ENCODE data around the gene HIGD2B.
"Not testable (repeated sequence)": the region's sequence is repeated elsewhere in the genome, so short reads cannot be mapped to it uniquely, and the experiment has no call there.

Gene HIGD2B, protein sequence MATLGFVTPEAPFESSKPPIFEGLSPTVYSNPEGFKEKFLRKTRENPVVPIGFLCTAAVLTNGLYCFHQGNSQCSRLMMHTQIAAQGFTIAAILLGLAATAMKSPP
- 0 to 0.24 reads per million in 2 donors for total RNA-seq

DNA sequence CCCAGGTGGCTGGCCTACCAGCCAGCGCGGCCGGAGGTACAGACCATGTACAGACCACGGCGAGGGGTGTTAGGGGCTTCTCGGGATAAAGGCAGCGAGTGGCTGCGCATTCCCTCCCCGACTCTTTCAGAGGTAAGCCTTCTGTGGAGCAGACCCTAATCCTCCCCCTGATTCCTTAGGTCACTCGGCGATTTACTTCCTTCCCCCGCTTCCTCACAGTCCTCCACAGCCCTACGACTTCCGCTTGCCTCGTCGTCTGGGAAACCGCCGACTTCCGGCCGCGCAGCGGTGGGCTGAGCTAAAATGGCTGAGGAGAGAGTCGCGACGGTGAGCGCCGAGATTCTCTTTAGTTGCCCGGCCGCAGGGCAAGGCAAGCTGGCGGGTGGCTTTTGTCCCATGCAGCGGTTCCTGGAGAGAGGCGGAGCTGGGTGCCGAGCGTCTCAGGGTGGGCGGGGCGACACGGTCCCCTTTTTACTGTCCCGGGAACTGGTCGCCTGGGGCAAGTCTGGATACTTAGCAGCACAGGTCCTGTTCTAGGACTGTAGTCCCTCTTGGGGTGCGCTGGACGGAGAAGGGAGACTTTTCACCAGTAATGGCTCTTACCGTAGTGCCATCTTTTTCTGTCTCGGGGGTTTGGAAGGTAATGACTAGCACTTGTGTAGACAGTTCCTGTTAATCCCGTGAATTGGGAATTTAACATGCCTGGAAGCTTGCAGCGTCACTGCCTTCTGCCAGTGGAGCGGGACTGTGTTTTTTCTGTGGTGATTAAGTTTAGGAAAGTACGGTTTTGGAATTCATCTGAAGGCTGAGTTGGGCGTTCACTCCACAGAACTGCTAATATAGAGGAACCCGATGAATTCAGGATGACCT lies at the start of gene HIGD2B, which contains the start of gene BBS4:
Gene HIGD2B, minus strand, starts transcription at position 258 of the 870 bp plus-strand sequence. CDS start 9,808 bp downstream, outside the sequence.
Gene BBS4, plus strand, starts transcription at position 283 of the 870 bp plus-strand sequence. Its CDS starts 21 bp downstream, at position 304.
- DNase-seq = peak; percentile 71

DNA sequence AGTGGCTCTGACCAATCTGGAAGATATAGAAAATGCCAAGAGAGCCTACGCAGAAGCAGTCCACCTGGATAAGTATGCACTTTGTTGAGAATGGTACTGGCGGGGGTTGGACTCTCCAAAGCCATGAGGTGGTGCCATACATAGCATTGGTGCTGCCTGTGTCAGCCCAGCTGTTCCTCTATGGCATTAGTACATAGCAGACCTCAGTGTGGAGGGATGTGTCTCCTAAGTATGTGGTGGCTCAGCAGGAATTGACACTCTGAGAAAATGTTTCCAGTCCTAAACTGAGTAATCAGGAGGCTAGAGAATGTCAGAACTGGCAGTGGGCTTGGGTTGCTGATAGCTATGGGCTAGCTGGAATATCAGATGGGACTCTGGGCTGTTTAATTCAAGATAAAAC lies 49.1 kb upstream of the HIGD2B start:
- DNase-seq = no peak

DNA sequence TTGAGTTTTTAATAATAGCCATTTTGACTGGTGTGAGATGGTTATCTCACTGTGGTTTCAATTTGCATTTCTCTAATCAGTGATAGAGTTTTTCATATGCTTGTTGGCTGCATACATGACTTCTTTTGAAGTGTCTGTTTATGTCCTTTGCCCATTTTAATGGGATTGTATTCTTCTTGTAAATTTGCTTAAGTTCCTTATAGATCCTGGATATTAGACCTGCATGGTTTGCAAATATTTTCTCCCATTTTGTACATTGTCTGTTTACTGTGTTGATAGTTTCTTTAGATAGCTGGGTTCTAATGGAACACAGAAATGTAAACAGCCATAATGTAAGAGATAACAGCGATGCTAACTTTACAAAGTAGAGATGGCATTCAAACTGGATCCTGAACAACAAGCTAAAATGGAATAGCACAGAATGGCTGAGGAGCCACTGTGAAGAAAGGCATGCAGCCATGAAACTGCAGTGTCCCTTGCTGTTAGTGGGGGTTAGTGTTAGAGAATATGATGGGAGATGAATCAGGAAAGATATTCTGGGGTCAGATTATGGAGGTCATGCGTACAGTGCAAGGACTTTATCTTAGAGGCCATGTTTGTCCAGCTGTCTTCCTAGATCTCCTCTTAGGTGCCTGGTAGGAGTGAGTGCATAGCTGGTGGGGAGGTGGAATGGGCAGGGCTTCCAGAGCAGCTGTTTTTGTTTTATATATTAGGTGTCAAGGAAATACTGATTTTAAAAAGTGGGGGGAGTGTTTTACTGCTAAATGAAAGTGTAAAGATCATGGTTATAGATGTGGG lies 48.2 kb upstream of the HIGD2B start:
- DNase-seq = no peak

DNA sequence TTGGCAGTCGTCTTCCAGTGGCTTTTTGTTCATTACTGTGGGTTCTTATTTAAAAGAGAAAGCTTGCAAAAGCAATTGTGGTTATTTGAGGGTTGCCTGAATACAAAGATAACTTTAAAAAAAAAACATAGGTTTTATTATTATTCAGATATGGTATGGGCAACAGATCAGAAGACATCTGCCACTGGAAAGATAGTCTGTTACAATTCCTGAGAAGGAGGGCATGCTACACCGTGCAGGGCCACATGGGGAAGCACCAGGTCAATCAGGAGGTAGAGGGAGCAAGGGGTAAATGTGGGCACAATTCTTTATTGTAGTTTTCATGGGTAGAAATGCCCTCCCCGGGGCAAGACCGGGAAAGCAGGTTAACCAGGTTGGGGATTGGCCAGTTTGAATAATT lies 46.5 kb upstream of the HIGD2B start:
- no peak for DNase-seq

DNA sequence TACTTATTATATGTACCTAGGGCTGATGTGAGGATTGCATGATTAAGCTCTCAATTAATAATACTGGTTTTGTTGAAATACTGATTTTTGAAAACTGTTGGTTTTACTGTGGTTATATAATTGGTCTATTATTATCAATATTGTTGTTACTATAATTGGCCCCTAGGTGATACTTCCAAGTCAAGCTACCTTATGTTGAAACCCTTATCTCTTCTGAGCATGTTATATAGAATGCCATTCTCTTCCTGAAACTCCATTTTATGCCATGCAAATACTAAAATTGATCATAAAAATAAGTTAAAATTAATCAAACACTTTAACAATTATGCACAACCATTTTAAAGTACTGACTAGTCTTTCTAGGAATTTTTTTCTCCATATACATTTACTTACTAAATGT lies 46.1 kb upstream of the HIGD2B start:
- DNase-seq = no peak

DNA sequence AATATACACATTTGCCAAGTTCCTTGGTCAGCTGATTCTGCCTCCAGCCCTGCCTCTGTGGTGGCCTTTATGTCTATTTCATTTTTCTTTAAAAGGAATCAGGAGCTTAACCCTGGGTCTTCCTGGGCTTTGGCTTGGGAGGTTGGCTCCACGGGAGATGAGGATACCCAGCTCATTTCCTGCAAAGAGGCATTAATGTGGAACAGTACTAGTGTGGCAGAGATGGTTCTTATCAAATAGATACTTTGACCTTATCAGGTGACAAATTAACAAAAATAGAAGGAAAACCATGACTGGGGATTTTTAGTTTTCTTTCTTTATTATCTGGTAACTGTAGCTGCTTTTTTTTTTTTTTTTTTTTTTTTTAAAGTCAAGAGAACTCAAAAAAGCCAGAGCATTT lies 42.8 kb upstream of the HIGD2B start:
- no peak for DNase-seq

DNA sequence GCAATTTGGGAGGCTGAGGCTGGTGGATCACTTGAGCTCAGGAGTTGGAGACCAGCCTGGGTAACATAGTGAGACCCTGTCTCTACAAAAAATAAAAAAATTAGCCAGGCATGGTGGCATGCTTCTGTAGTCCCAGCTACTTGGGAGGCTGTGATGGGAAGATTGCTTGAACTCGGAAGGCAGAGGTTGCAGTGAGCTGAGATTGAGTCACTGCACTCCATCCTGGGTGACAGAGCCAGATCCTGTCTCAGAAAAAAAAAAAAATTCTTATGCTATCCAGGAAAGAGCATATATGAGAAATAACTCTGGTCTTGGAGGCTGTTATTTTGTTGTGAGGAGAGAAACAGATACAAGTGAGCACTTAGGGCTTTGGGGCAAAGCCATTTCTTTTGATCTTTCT lies 42.3 kb upstream of the HIGD2B start:
- DNase-seq = not testable (repeated sequence)

DNA sequence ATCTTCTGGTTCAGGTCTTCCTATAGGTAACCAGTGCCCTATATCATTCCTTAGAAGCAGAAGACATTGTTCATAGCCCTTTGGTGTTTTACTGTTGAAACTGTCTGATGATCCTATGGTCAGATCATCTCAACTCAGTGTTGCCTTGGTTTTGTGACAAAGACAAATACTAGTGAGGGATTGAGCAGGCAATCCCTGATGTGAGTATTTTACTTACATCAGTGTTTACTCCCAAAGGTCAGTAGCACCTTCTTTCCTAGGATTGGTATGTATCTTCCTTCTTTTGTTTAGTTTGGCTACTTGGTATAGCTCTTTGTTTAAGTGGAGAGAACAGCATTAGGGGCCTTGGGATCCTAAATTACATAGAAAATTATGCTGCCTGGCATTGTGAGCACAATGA lies 41.2 kb upstream of the HIGD2B start:
- no peak for DNase-seq

DNA sequence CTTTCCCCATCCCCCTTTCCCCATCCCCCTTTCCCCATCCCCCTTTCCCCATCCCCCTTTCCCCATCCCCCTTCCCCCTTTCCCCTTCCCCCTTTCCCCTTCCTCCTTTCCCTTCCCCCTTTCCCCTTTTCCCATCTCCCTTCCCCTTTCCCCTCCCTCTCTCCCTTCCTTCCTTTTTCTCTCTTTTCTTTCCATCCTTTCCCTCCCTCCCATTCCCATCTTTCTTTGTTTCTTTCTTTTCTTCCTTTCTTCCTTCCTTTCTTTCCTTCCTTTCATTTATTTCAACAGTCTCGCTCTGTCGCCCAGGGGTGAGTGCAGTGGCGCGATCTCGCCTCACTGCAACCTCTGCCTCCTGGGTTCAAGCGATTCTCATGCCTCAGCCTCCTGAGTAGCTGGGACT lies 39.9 kb upstream of the HIGD2B start:
- DNase-seq = not testable (repeated sequence)

DNA sequence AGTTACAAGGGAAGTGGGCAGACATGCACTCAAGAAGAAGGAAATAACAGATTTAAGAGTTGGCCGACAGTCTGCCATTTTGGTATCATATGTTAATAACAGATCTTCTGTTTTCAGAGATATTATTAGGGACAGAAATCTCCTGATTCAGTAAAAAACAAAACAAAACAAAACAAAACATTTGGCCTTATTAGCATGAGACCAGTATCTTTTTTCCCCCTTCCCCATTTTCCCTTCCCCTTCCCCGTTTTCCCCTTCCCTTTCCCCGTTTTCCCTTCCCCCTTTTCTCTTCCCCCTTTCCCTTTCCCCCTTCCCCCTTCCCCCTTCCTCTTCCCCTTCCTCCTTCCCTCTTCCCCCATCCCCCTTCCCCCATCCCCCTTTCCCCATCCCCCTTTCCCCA lies 39.5 kb upstream of the HIGD2B start:
- no peak for DNase-seq

DNA sequence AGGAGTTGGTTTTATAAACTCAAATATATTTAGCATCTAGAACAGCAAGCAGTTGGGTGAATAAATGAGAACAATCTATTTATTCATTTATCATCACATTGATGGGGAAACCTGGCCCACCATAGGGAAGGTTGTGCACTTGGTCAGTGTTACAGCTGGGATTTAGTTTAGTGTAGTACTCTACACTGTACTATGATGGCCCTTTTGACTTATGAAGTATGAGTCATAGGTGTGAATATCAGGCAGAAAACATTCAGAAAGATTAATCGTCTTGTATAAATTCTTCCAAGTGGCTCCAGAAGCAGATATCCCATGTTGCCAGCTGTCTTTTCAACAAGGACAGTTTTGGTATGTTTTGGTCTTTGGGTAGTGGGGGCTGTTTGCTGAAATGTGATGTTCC lies 38.0 kb upstream of the HIGD2B start:
- DNase-seq = no peak

DNA sequence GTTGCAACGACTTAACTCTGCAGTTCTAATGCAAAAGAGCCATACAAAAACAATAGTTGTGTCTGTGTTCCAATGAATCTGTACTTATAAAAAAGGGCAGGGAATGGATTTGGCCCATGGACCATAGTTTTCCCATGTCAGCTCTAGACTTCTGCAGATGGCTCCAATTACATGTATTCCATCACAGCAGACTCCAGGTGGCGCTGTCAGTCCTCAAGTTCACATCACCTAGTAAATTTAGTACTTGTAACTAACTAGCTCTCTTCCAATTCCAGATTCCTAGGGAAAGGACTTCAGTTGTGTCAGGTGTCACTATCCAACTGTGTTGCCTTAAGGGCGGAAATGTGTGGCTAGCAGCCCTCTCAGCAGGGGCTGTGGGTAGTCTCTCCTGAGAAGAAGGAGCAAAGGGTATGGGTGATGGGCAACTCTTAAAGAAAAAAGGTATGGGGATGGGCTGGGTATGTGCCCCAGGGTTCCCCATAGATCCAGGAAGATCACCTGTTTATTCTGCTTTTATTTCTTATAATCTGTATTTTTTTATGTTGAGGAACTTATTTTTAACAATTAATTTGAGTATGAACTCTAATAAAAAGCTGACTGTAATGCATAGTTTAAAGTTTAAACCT lies 36.2 kb upstream of the HIGD2B start:
- peak; percentile 57 for DNase-seq

DNA sequence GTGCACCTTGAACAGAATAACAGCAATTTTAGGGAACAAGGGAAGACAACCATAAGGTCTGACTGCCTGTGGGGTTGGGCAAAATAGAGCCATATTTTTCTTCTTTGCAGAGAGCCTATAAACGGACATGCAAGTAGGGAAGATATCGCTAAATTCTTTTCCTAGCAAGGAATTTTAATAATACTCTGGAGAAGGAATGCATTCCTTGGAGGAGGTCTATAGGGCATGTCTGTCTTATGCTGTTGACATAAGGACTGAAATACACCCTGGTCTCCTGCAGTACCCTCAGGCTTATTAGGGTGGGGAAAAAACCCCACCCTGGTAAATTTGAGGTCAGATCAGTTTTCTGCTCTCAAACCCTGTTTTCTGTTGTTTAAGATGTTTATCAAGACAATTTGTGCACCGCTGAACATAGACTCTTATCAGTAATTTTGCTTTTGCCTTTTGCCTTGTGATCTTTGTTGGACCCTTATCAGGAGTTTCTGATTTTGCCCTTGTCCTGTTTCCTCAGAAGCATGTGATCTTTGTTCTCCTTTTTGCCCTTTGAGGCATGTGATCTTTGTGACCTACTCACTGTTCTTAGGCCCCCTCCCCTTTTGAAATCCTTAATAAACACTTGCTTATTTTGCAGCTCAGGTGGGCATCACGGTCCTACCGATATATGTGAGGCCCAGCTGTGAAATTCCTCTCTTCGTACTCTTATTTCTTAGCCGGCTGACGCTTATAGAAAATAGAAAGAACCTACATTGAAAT lies 22.7 kb upstream of the HIGD2B start:
- DNase-seq = not testable (repeated sequence)

DNA sequence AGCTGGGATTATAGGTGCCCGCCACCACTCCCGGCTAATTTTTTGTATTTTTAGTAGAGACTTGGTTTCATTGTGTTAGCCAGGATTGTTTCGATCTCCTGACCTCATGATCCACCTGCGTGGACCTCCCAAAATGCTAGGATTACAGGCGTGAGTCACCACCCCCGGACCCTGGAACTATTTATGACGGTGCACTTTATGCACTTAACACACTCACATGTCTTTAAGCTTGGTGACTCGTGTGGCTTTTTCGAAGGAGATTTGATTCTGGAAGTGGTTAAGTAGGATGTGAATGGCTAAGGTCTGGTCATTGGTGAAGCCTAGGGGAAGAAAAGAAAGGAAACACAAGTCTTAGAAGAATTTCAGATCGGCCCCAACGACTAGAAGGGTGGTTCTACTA lies 20.3 kb upstream of the HIGD2B start:
- no peak for DNase-seq

DNA sequence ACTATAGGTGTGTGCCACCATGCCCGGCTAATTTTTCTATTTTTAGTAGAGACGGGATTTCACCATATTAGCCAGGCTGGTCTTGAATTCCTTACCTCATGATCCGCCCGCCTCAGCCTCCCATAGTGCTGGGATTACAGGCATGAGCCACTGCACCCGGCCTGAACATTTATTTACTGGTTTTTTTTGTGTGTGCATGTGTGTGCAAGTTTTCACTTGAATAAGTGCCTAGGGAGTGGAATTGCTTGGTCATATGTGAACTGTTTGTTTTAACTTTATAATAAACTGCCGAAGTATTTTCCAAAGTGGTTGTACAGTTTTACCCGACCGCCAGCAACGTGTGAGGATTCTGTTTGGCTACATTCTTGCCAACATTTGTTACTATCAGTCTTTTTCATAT lies 14.1 kb upstream of the HIGD2B start:
- no peak for DNase-seq

DNA sequence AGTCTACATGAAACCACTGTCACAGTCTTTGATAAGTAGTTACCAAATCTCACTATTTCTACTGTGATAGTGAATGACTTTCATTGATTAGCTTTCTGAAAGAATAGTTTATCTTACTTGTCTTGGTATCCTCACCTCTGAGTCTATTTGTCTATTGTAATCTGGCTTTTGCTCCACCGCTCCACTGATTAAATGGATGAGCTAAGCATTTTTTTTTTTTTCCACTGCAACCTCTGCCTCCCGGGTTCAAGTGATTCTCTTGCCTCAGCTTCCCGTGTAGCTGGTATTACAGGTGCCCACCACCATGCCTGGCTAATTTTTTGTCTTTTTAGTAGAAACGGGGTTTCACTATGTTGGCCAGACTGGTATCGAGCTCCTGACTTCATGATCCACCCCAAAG lies 13.0 kb upstream of the HIGD2B start:
- DNase-seq = no peak

DNA sequence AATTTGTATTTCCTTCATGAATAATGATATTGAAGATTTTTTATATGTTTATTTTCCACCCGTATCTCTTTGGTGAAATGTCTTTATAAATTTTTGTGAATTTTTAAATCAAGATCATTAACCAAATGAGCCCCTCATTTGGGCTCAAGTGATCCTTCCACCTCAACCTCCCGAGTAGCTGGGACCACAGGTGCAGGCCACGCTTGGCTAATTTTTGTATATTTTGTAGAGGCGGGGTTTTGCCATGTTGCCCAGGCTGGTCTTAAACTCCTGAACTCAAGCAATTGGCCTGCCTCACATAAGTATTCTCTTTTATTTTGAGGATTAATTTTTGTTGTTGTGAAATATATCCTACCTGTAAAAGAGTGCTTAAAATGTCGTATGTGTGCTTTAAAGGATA lies 5.0 kb upstream of the HIGD2B start:
- DNase-seq = no peak

DNA sequence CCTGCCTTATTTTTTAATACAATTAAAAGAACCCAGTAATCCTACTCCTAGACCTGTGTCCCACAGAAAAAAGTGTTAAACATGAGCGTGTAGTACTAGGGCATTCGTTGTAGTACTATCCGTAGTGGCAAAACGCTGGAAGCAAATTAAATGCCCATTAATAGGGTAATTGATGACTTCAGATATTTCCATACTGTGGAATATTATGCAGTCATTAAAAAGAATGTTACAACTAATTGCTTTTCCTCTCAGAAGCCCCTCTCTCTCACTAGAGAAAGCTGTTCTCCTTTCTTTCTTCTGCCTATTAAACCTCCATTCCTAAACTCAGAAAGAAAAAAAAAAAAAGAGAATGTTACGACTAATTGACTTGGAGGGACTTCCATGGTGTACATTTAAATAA lies 2.7 kb upstream of the HIGD2B start:
- no peak for DNase-seq

DNA sequence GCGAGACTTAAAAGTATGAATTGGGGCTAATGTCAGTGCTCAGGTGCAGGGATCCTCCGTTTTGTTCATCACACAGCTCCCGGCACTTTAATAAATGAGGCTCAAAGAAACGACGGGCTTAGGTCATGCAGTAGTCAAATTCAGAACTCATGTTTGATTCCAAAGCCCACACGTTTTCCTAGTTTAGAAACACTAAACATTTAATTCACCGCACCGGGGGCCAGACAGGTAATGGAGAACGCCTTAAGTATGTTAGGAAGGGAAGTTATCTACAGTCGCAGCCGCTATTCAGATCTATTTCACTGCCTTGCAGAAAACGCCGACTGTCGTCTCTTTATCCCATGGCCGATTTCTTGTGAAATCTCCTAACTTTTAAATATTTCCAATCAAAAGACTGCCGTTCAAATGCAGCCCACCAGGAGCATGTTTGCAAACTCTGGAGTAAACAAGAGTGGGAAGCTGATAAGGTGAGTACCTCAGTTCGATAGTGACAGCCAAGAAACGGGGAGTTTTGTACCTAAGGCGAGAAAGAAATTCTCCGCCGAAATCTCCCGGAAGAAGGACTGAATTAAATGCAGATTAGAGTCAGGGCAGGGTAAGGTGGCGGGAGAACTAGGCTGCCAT lies 569 bp downstream of the HIGD2B start:
- no peak for DNase-seq

DNA sequence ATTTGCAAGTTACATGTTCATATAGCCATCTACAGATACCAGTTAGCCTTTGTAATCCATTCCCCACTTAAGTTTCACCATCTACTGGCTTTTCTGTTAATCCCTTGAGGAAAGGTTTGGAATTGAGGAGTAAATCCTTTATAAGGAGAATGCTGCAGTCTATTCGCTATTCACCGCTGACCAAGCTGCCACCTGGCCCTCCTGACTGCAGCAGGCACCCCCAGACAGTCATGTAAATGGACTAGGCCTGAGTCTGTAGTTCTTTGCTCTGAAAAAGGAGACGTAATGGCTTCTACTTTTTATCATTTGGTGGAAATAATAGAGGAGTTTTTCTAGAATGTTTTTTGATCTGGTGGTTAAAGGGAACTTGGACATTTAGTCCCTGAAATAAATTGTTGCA lies 3.2 kb downstream of the HIGD2B start:
- no peak for DNase-seq

DNA sequence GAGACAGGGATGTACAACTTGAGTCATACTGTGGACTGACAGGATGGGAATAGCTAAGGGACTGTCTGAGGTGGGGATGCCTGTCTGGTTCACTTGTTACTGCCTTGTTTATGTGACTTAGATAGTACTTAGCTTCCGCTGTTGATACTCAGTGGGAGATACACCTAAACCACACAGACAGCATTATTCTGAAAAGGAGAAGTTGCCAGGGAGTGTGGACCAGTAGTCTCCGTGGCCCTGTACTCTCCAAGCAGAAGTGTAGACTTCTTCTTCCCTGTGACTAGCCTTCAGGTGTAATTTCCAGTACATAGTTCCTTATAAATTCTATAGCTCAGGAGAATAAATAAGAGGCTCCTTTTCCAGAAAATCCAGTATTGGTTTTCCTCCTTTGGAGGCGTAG lies 5.1 kb downstream of the HIGD2B start:
- DNase-seq = no peak

DNA sequence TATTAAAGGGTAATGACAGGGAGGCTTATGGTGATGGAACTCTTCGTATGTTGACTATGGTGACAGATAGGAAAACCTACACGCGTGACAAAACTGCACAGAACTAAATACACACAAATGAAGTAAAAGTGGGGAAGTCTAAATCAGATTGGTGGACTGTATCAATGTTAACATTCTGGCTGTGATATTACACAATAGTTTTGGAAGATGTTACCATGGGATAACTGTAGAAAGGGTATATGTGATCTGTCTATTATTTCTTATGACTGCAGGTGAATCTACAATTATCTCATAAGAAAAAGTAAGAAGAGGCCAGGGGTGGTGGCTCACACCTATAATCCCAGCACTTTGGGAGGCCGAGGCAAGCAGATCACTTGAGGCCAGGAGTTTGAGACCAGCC lies 9.1 kb downstream of the HIGD2B start:
- no peak for DNase-seq

Data from T-helper 9 cell (primary cell).